ENCODE results near the gene TRNAU1AP.
"Not testable (repeated sequence)": the region's sequence is repeated elsewhere in the genome, so short reads cannot be mapped to it uniquely, and the experiment has no call there.

The TRNAU1AP gene

GRCh38 chr1:28530456-28530855, 22.4 kb upstream of the TRNAU1AP start:
- TF ChIP-seq CTCF (IDR thresholded peaks at IDR 0.05; ENCODE audit: insufficient read depth, low read length, missing control alignments) = no peak
- no peak for DNase-seq (ENCODE audit: low read depth, low spot score)
- ChIA-PET POLR2A (no interaction called here), CTCF (interaction anchor here (1.7 kb wide), 1 partner anchor 13 kb away, joined by 5 read pairs; no protein-coding TSS in a partner anchor)
- H3K4me3 ChIP-seq (ENCODE audit: low read depth, low read length) = no peak overlapping the region

GRCh38 chr1:28534671-28535070, 18.2 kb upstream of the TRNAU1AP start:
- H3K4me3 ChIP-seq (ENCODE audit: low read depth, low read length) = no peak overlapping the region
- POLR2A ChIA-PET = no interaction called here
- CTCF ChIA-PET = no interaction called here
- no peak for TF ChIP-seq CTCF (IDR thresholded peaks at IDR 0.05; ENCODE audit: insufficient read depth, low read length, missing control alignments)
- DNase-seq (ENCODE audit: low read depth, low spot score) = no peak

- POLR2A ChIA-PET = no interaction called here
- DNase-seq (ENCODE audit: low read depth, low spot score) = no peak
- CTCF ChIA-PET = interaction anchor here (1.2 kb wide), 1 partner anchor 18 kb away, joined by 4 read pairs; no protein-coding TSS in a partner anchor
- no peak for TF ChIP-seq CTCF (IDR thresholded peaks at IDR 0.05; ENCODE audit: insufficient read depth, low read length, missing control alignments)
- H3K4me3 ChIP-seq (ENCODE audit: low read depth, low read length) = no peak overlapping the region
These were observed 17.7 kb upstream of the TRNAU1AP start for GRCh38 chr1:28535180-28535579.

GRCh38 chr1:28537457-28538199, 15.3 kb upstream of the TRNAU1AP start:
- H3K4me3 ChIP-seq (ENCODE audit: low read depth, low read length) = no peak overlapping the region
- ChIA-PET CTCF (interaction anchor here (1.3 kb wide), 1 partner anchor 65 kb away, joined by 5 read pairs; no protein-coding TSS in a partner anchor), POLR2A (no interaction called here)
- no peak for TF ChIP-seq CTCF (IDR thresholded peaks at IDR 0.05; ENCODE audit: insufficient read depth, low read length, missing control alignments)
- DNase-seq (ENCODE audit: low read depth, low spot score) = no peak

- ChIA-PET CTCF (interaction anchor here (1.3 kb wide), 1 partner anchor 64 kb away, joined by 5 read pairs; no protein-coding TSS in a partner anchor), POLR2A (no interaction called here)
- DNase-seq (ENCODE audit: low read depth, low spot score) = no peak
- H3K4me3 ChIP-seq (ENCODE audit: low read depth, low read length) = no peak overlapping the region
- no peak for TF ChIP-seq CTCF (IDR thresholded peaks at IDR 0.05; ENCODE audit: insufficient read depth, low read length, missing control alignments)
These were observed 14.6 kb upstream of the TRNAU1AP start for GRCh38 chr1:28538286-28538685.

GRCh38 chr1:28540651-28541050, 12.2 kb upstream of the TRNAU1AP start:
- POLR2A ChIA-PET = no interaction called here
- no peak overlapping the region for H3K4me3 ChIP-seq (ENCODE audit: low read depth, low read length)
- DNase-seq (ENCODE audit: low read depth, low spot score) = no peak
- CTCF ChIA-PET = interaction anchor here (0.6 kb wide), 1 partner anchor 147 kb away, joined by 3 read pairs; no protein-coding TSS in a partner anchor
- no peak for TF ChIP-seq CTCF (IDR thresholded peaks at IDR 0.05; ENCODE audit: insufficient read depth, low read length, missing control alignments)

GRCh38 chr1:28541414-28542015, 11.4 kb upstream of the TRNAU1AP start:
- DNase-seq (ENCODE audit: low read depth, low spot score); H3K4me3 ChIP-seq (ENCODE audit: low read depth, low read length): not testable (repeated sequence)
- ChIA-PET POLR2A (interaction anchor here (1.0 kb wide), 1 partner anchor 12 kb away, joined by 3 read pairs; no protein-coding TSS in a partner anchor), CTCF (interaction anchor here (0.6 kb wide), 1 partner anchor 148 kb away, joined by 3 read pairs; no protein-coding TSS in a partner anchor)
